C4-2B (cell line): ENCODE data around the gene TBL1XR1.

Experiments
- ZFX ChIP-seq: fragments of 450-650 bp; IDR thresholded peaks from 2 replicates; pipeline ENCODE4 v1.6.1; 2017
- TF ChIP-seq, protein P1 (sequence below): fragments of 450-650 bp; conservative IDR thresholded peaks from 2 replicates; pipeline ENCODE4 v1.5.1; 2017; ENCODE audit warnings: mild to moderate bottlenecking

DNA sequence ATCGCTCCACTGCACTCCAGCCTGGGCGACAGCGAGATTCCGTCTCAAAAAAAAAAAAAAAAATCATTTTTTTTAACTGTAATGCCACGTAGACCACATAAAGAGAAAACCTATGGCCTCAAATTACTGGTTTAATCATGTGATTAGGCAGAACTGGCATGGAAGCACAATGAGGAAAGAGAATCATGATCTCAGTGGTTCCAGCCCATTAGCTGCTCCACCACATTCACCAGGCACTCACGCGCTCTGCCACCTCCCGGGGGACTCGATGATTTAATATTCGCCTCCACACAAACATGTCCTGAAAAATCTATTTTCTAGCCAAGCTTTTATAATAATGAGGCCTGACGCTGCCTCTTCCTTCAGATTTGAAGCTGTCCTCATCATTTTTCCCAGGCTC, 204.7 kb downstream of the TBL1XR1 start:
- TF ChIP-seq, protein P1, sequence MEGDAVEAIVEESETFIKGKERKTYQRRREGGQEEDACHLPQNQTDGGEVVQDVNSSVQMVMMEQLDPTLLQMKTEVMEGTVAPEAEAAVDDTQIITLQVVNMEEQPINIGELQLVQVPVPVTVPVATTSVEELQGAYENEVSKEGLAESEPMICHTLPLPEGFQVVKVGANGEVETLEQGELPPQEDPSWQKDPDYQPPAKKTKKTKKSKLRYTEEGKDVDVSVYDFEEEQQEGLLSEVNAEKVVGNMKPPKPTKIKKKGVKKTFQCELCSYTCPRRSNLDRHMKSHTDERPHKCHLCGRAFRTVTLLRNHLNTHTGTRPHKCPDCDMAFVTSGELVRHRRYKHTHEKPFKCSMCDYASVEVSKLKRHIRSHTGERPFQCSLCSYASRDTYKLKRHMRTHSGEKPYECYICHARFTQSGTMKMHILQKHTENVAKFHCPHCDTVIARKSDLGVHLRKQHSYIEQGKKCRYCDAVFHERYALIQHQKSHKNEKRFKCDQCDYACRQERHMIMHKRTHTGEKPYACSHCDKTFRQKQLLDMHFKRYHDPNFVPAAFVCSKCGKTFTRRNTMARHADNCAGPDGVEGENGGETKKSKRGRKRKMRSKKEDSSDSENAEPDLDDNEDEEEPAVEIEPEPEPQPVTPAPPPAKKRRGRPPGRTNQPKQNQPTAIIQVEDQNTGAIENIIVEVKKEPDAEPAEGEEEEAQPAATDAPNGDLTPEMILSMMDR = no peak
- no peak for TF ChIP-seq ZFX
